H4 (cell line): ENCODE measurements around the gene CSDE1. TPM values are rescaled to one million over a fixed set of nuclear protein-coding genes. Genes with fewer than 3 reads are reported as not detected.

Experiments
- total RNA-seq: library from RNA; depleted of rRNA; stranded (reverse); fragments of >200 nt; shearing (Covaris generic); gene quantifications from 2 replicates; pipeline ENCODE4 v1.2.3, GENCODE V29; 2014; rRNA removed

The CSDE1 gene
- total RNA-seq, 1 experiment from 2014 or later, result 429 TPM

Other genes with a start within 250 kb of the CSDE1 start
- 8.6 and 8.8 TPM in 2 replicates for gene TRIM33, start 246.8 kb downstream of the CSDE1 start, total RNA-seq
- 42.3 and 56.8 TPM in 2 replicates for gene BCAS2, start 176.4 kb downstream of the CSDE1 start, total RNA-seq
- gene DENND2C, start 87.9 kb downstream of the CSDE1 start, total RNA-seq, result 0.39 and 0.62 TPM in 2 replicates
- gene AMPD1, start 62.4 kb downstream of the CSDE1 start, total RNA-seq, result not detected in 2 replicates
- 45.0 and 52.6 TPM in 2 replicates for gene NRAS, start 41.2 kb downstream of the CSDE1 start, total RNA-seq
- 26.4 and 39.9 TPM in 2 replicates for gene SIKE1, start 22.7 kb upstream of the CSDE1 start, total RNA-seq
- gene SYCP1, start 96.9 kb upstream of the CSDE1 start, total RNA-seq, result not detected in 2 replicates